H1 (cell line): ENCODE results near the gene GLRA2. TPM values are rescaled to one million over a fixed set of nuclear protein-coding genes. Genes with fewer than 3 reads are reported as not detected.

Experiments used
- GTF2F1 ChIP-seq: IDR thresholded peaks from 2 replicates; pipeline ENCODE4 v1.6.1; 2012; ENCODE audit warnings: low read depth, low read length, improper control_type of control experiment, borderline replicate concordance
- HDAC2 ChIP-seq, 2 experiments: fragments of 300-600 bp in 1 of 2; sonication (generic) in 1 of 2; IDR thresholded peaks; 2 replicates each; pipeline ENCODE4 v1.6.1; 2011 to 2012; ENCODE audit warnings: low read depth in 2 of 2, low read length in 2 of 2, mild to moderate bottlenecking in 2 of 2, moderate library complexity in 2 of 2, borderline replicate concordance in 1 of 2, inconsistent platforms in 1 of 2
- POLR2AphosphoS5 ChIP-seq: IDR thresholded peaks from 2 replicates; pipeline ENCODE4 v1.6.1; 2011; ENCODE audit warnings: low read depth, low read length
- YY1 ChIP-seq: IDR thresholded peaks from 2 replicates; pipeline ENCODE4 v1.6.1; 2011; ENCODE audit warnings: low read depth, mild to moderate bottlenecking, low read length
- polyA plus RNA-seq, 7 experiments: library from polyadenylated mRNA; depleted of rRNA in 3 of 7; stranded (reverse) in 5 of 7; unstranded in 2 of 7; fragments of >200 nt in 5 of 7; fragments of 200-250 nt in 2 of 7; gene quantifications; 1 replicate in 5 of 7; 2 replicates in 1 of 7; 4 replicates in 1 of 7; pipeline versions ENCODE4 v1.2.1 to v1.2.3, GENCODE V29; 2011 to 2013; ENCODE audit warnings: missing spikeins in 2 of 7, mixed read lengths in 2 of 7
- total RNA-seq: library from RNA; stranded (reverse); fragmentation: NEBNext Ultra II Directional; extraction: Animal tissue kit (Norgen Biotek cat#: 25700); gene quantifications from 2 replicates; pipeline ENCODE4 v1.2.1, GENCODE V29; 2021

Gene GLRA2
- total and polyA plus RNA-seq, 2 of the 8 experiments (the other 6 are each of a cell fraction or from before 2014, with no cell fraction given): not detected

DNA sequence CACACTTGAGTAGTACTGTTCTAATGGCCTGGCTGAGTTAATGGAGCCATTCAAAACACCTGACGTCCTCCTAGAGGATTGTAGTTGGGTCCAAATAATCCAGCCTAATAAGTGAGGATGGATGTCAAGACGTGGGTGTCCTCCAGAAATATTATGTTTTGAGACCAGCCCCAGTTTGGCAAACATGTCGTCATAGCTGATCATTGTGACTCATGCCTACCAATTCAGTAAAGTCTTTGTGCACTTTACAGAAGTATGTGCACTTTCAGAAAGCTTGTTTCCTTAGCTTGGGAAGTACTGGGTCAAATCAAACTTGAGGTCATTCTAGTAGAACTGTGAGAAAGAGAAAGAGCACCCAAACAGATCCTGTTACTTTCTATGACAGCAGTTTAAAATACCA lies 37.6 kb upstream of the GLRA2 start (continued):
- TF ChIP-seq GTF2F1: no peak
- TF ChIP-seq POLR2AphosphoS5: no peak
- TF ChIP-seq YY1: no peak
- TF ChIP-seq HDAC2 (IDR thresholded peaks at IDR 0.05; ENCODE audit: borderline replicate concordance in 1 of 2, low read depth in 2 of 2, low read length in 2 of 2): no peak
